ENCODE results near the gene NTF3.

NTF3 gene

DNA sequence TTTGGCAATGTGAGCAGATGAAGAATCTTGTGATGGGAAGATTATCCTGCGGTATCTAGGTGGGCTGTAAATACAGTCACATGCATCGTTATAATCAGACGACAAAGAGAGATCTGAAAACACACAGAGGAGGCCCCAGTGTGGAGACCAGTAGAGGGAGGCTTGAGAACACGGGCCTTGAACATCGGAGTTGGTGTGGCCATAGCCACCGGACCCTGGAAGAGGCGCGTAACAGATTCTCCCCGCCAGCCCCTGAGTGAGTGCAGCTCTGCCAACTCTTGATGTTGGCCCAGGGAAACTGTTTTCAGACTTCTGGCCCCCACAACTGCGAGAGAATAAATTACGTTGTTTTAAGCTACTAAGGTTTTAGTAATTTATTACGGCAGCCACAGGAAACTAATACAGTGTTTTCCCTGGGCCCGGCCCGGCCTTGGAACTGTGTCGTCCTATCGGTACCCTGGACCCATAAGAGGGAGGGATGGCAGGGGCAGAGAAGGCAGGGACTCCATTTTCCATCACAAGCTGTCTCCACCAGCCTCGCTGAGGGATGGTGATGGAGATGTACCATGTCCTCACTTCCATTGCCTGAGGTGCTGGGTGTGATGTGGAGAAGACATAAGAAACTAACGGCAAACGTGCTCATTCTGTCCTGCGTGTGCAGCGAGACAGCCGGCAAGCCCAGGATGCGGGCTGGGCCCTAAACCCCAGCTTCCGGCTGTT is 91.6 kb downstream of the NTF3 start:
- no peak overlapping the region for H3K4me3 ChIP-seq (ENCODE audit: low read depth, low read length)
- TF ChIP-seq CTCF (IDR thresholded peaks at IDR 0.05; ENCODE audit: control insufficient read depth, extremely low read depth, insufficient read depth) = no peak
- no peak for DNase-seq (ENCODE audit: low read depth)

- no peak overlapping the region for H3K4me3 ChIP-seq (ENCODE audit: low read depth, low read length)
- TF ChIP-seq CTCF (IDR thresholded peaks at IDR 0.05; ENCODE audit: control insufficient read depth, extremely low read depth, insufficient read depth) = no peak
- no peak for DNase-seq (ENCODE audit: low read depth)
These were observed 92.3 kb downstream of the NTF3 start for GRCh38 chr12:5524116-5524768.

GRCh38 chr12:5524769-5525436 is 93.0 kb downstream of the NTF3 start:
- TF ChIP-seq CTCF (IDR thresholded peaks at IDR 0.05; ENCODE audit: control insufficient read depth, extremely low read depth, insufficient read depth) = no peak
- no peak overlapping the region for H3K4me3 ChIP-seq (ENCODE audit: low read depth, low read length)
- no peak for DNase-seq (ENCODE audit: low read depth)

- H3K4me3 ChIP-seq (ENCODE audit: low read depth, low read length) = no peak overlapping the region
- no peak for DNase-seq (ENCODE audit: low read depth)
- no peak for TF ChIP-seq CTCF (IDR thresholded peaks at IDR 0.05; ENCODE audit: control insufficient read depth, extremely low read depth, insufficient read depth)
These were observed 94.0 kb downstream of the NTF3 start for GRCh38 chr12:5525783-5526367.

- no peak for TF ChIP-seq CTCF (IDR thresholded peaks at IDR 0.05; ENCODE audit: control insufficient read depth, extremely low read depth, insufficient read depth)
- H3K4me3 ChIP-seq (ENCODE audit: low read depth, low read length) = no peak overlapping the region
- DNase-seq (ENCODE audit: low read depth) = no peak
These were observed 101.5 kb downstream of the NTF3 start for GRCh38 chr12:5533368-5533767.

GRCh38 chr12:5534426-5535199 is 102.7 kb downstream of the NTF3 start:
- no peak overlapping the region for H3K4me3 ChIP-seq (ENCODE audit: low read depth, low read length)
- no peak for DNase-seq (ENCODE audit: low read depth)
- TF ChIP-seq CTCF (IDR thresholded peaks at IDR 0.05; ENCODE audit: control insufficient read depth, extremely low read depth, insufficient read depth) = no peak

All from LNCaP clone FGC (cell line).